ENCODE results near the gene NCF2. TPM values are rescaled to one million over a fixed set of nuclear protein-coding genes. Genes with fewer than 3 reads are reported as not detected.
A peak's percentile ranks its signal among the peaks of the same experiment; 100 is the strongest.
"Not testable (repeated sequence)": the region's sequence is repeated elsewhere in the genome, so short reads cannot be mapped to it uniquely, and the experiment has no call there.

The NCF2 gene
- 1 to 10 TPM; 2.6 to 3.1 (median 2.8) TPM for polyA plus RNA-seq (ENCODE audit: insufficient read length in 3 of 3)

GRCh38 chr1:183590244-183591191, at the start of gene NCF2:
NCF2 (minus strand) TSS chr1:183590459; CDS start chr1:183590329, 130 bp downstream.
- no peak for DNase-seq (ENCODE audit: low read depth in 3 of 3, low spot score in 2 of 3)

GRCh38 chr1:183638649-183639387, 48.6 kb upstream of the NCF2 start:
- DNase-seq (ENCODE audit: low read depth in 3 of 3, low spot score in 2 of 3): no peak

GRCh38 chr1:183636783-183637182, 46.5 kb upstream of the NCF2 start:
- DNase-seq (ENCODE audit: low read depth in 3 of 3, low spot score in 2 of 3): no peak

GRCh38 chr1:183636334-183636682, 46.0 kb upstream of the NCF2 start:
- no peak for DNase-seq (ENCODE audit: low read depth in 3 of 3, low spot score in 2 of 3)

GRCh38 chr1:183635606-183636333, 45.5 kb upstream of the NCF2 start, which contains the start of gene ARPC5:
ARPC5 (minus strand) TSS chr1:183635783; CDS start chr1:183635659, 124 bp downstream.
- DNase-seq (ENCODE audit: low read depth in 3 of 3, low spot score in 2 of 3): peak; percentile 88 to 94 (median 93)

GRCh38 chr1:183635099-183635605, 44.9 kb upstream of the NCF2 start:
- no peak for DNase-seq (ENCODE audit: low read depth in 3 of 3, low spot score in 2 of 3)

- no peak for DNase-seq (ENCODE audit: low read depth in 3 of 3, low spot score in 2 of 3)
Measured at GRCh38 chr1:183634429-183635065, 44.3 kb upstream of the NCF2 start.

GRCh38 chr1:183633676-183634343, 43.6 kb upstream of the NCF2 start:
- no peak for DNase-seq (ENCODE audit: low read depth in 3 of 3, low spot score in 2 of 3)

- DNase-seq (ENCODE audit: low read depth in 3 of 3, low spot score in 2 of 3): no peak
Measured at GRCh38 chr1:183632964-183633363, 42.7 kb upstream of the NCF2 start.

GRCh38 chr1:183632114-183632513, 41.9 kb upstream of the NCF2 start:
- no peak for DNase-seq (ENCODE audit: low read depth in 3 of 3, low spot score in 2 of 3)

GRCh38 chr1:183630748-183631147, 40.5 kb upstream of the NCF2 start:
- no peak for DNase-seq (ENCODE audit: low read depth in 3 of 3, low spot score in 2 of 3)

GRCh38 chr1:183628537-183628936, 38.3 kb upstream of the NCF2 start:
- no peak for DNase-seq (ENCODE audit: low read depth in 3 of 3, low spot score in 2 of 3)

- DNase-seq (ENCODE audit: low read depth in 3 of 3, low spot score in 2 of 3): not testable (repeated sequence)
Measured at GRCh38 chr1:183626236-183626635, 36.0 kb upstream of the NCF2 start.

GRCh38 chr1:183622884-183623785, 32.9 kb upstream of the NCF2 start:
- DNase-seq (ENCODE audit: low read depth in 3 of 3, low spot score in 2 of 3): peak in 1 of 3 donors; percentile 61

GRCh38 chr1:183622013-183622412, 31.8 kb upstream of the NCF2 start:
- no peak for DNase-seq (ENCODE audit: low read depth in 3 of 3, low spot score in 2 of 3)

- no peak for DNase-seq (ENCODE audit: low read depth in 3 of 3, low spot score in 2 of 3)
Measured at GRCh38 chr1:183620311-183620710, 30.1 kb upstream of the NCF2 start.

- DNase-seq (ENCODE audit: low read depth in 3 of 3, low spot score in 2 of 3): no peak
Measured at GRCh38 chr1:183619781-183620180, 29.5 kb upstream of the NCF2 start.

- not testable (repeated sequence) for DNase-seq (ENCODE audit: low read depth in 3 of 3, low spot score in 2 of 3)
Measured at GRCh38 chr1:183618202-183618601, 27.9 kb upstream of the NCF2 start.

GRCh38 chr1:183612975-183613374, 22.7 kb upstream of the NCF2 start:
- DNase-seq (ENCODE audit: low read depth in 3 of 3, low spot score in 2 of 3): not testable (repeated sequence)
